Activated CD4-positive, alpha-beta T cell treated with anti-CD3 and anti-CD28 coated beads, Interleukin-2, amount 10 ng/mL, durations not matched to agents 7 days and 5 days (primary cell): ENCODE measurements around the gene LMBR1. TPM values are rescaled to one million over a fixed set of nuclear protein-coding genes. Genes with fewer than 3 reads are reported as not detected.
"Not testable (repeated sequence)": the region's sequence is repeated elsewhere in the genome, so short reads cannot be mapped to it uniquely, and the experiment has no call there.

Experiments
- CTCF ChIA-PET: fragments of 350-600 bp; sonication (Branson Sonifier 250); formaldehyde crosslinking; loops from one replicate; lab custom pipeline; 2021; ENCODE audit warnings: antibody characterized with exemption; lab: Charles Lee
- POLR2A ChIA-PET: fragments of 350-600 bp; sonication (Branson Sonifier 250); formaldehyde crosslinking; loops from one replicate; lab custom pipeline; 2021; ENCODE audit warnings: antibody characterized with exemption; lab: Charles Lee
- DNase-seq: peaks from one replicate; pipeline ENCODE4 v3.0.0-alpha.2; 2020
- H3K27ac Mint-ChIP-seq: one replicate; pipeline ENCODE4 v1.8.0; 2021; ENCODE audit warnings: mild to moderate bottlenecking, moderate library complexity, mixed read lengths
- H3K27me3 Mint-ChIP-seq: one replicate; pipeline ENCODE4 v1.8.0; 2021; ENCODE audit warnings: mixed read lengths
- H3K36me3 Mint-ChIP-seq: one replicate; pipeline ENCODE4 v1.8.0; 2021; ENCODE audit warnings: low read depth, mixed read lengths
- H3K4me1 Mint-ChIP-seq: one replicate; pipeline ENCODE4 v1.8.0; 2021; ENCODE audit warnings: mixed read lengths
- H3K4me3 Mint-ChIP-seq: one replicate; pipeline ENCODE4 v1.8.0; 2021; ENCODE audit warnings: mild to moderate bottlenecking, moderate library complexity, mixed read lengths
- H3K9me3 Mint-ChIP-seq: one replicate; pipeline ENCODE4 v1.8.0; 2021; ENCODE audit warnings: mixed read lengths
- total RNA-seq, 2 experiments: library from RNA; stranded (reverse); gene quantifications; one replicate each; pipeline ENCODE4 v1.2.3, GENCODE V29; 2021

Gene LMBR1
- total RNA-seq, 2 experiments from 2014 or later = 38.8 to 43.5 TPM

DNA sequence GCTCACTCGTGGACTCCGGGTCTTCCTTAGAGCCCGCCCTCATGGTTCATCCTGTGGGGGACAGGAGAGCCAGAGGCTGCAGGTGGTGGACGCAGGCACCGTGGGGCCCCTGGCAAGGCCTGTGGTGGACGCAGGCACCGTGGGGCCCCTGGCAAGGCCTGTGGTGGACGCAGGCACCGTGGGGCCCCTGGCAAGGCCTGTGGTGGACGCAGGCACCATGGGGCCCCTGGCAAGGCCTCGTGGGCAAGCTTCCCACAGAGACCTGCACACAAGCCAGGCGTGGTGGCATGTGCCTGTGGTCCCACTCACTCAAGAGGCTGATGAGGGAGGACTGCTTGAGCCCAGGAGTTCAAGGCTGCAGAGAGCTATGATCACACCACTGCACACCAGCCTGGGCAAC lies 32.8 kb upstream of the LMBR1 start:
- H3K4me3 Mint-ChIP-seq, H3K9me3 Mint-ChIP-seq, DNase-seq, H3K27ac Mint-ChIP-seq, H3K36me3 Mint-ChIP-seq, POLR2A ChIA-PET: not testable (repeated sequence)
- peaks cover 56% of the 10 kb centered on the region for H3K27me3 Mint-ChIP-seq
- CTCF ChIA-PET = interaction anchor here (1.4 to 3.0 kb wide), 2 partner anchors 18 to 24 kb away, joined by 3 to 21 read pairs; partner anchors contain the start of gene NOM1
- H3K4me1 Mint-ChIP-seq = peaks cover 42% of the 10 kb centered on the region

DNA sequence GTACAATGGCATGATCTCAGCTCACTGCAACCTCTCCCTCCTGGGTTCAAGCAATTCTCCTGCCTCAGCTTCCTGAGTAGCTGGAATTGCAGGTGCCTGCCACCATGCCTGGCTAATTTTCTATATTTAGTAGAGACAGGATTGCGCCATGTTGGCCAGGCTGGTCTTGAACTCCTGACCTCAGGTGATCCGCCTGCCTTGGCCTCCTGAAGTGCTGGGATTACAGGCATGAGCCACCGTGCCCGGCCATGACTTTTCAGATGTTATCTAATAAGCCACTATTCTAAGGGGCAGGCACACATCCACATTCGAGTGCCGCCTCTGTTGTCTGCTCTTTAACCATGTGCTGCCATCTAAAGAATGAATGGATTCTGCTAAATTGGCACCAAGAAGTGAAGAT lies 29.3 kb upstream of the LMBR1 start:
- peak overlapping the region; percentile 36 for H3K4me3 Mint-ChIP-seq
- DNase-seq, CTCF ChIA-PET, POLR2A ChIA-PET, H3K36me3 Mint-ChIP-seq, H3K9me3 Mint-ChIP-seq: not testable (repeated sequence)
- peaks cover 37% of the 10 kb centered on the region for H3K4me1 Mint-ChIP-seq
- peaks cover 41% of the 10 kb centered on the region for H3K27me3 Mint-ChIP-seq
- H3K27ac Mint-ChIP-seq = peak overlapping the region; percentile 17

GRCh38 chr7:156920487-156921373 lies 27.7 kb upstream of the LMBR1 start:
- H3K27ac Mint-ChIP-seq, H3K9me3 Mint-ChIP-seq, H3K36me3 Mint-ChIP-seq, POLR2A ChIA-PET, DNase-seq, H3K4me3 Mint-ChIP-seq: not testable (repeated sequence)
- Mint-ChIP-seq H3K4me1 (peaks cover 37% of the 10 kb centered on the region), H3K27me3 (peaks cover 35% of the 10 kb centered on the region)
- CTCF ChIA-PET = interaction anchor here (1.5 to 1.9 kb wide), 2 partner anchors 9 to 27 kb away, joined by 4 to 6 read pairs; partner anchors contain the start of gene LMBR1

DNA sequence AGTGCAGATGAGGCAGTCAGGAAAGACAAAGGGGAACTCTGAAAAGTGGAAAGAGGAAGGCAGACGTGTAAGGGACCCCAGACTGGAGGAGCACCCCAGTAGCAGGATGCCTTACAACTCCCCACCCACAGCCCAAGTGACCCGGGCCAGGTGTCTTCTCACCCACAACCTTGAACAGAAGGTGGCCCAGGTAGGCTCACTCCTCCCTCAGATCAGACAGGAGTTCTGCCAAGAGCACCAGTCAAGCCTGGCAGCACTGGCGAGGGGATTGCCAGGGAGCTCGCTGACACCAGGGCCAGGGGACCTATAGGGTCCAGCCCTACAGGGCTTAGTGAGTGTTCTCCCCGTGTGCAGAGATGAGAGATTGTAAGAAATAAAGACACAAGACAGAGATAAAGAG lies 27.1 kb upstream of the LMBR1 start:
- no peak overlapping the region for H3K4me3 Mint-ChIP-seq
- H3K9me3 Mint-ChIP-seq = no peaks in the 10 kb centered on the region
- ChIA-PET POLR2A (no interaction called here), CTCF (interaction anchor here (1.5 to 1.9 kb wide), 2 partner anchors 10 to 27 kb away, joined by 4 to 6 read pairs; partner anchors contain the start of gene LMBR1)
- peaks cover 37% of the 10 kb centered on the region for H3K4me1 Mint-ChIP-seq
- H3K36me3 Mint-ChIP-seq = peaks cover 2% of the 10 kb centered on the region
- DNase-seq = no peak
- H3K27ac Mint-ChIP-seq = no peak overlapping the region
- H3K27me3 Mint-ChIP-seq = peaks cover 33% of the 10 kb centered on the region

DNA sequence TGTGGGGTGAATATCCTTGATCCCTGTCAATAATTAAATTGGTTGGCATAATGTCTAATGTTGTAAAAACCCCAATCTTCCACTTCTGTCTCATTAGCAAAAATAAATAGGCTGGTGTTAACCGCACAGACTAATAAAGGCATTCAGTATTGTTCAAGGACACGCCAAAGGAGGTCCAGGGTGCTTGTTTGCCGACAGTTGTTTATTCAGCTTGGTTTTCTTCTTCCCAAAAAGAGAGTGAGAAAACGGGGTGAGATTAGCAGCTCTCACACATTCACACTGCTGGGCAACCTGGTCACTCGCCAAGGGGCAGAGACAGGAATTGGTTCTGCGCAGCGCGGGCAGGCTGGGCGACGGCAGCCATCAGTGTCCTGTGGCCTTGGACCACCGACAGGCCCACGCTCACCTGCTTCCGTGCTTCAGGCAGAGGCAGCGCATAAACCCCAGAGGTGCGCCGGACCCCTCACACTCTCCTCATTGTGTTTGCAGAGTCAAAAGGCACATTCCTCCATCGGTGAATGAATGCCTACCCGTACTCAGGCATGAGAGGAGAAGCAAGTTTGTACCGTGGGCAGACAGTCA lies 26.2 kb upstream of the LMBR1 start:
- peaks cover 2% of the 10 kb centered on the region for H3K36me3 Mint-ChIP-seq
- no peaks in the 10 kb centered on the region for H3K9me3 Mint-ChIP-seq
- DNase-seq = no peak
- peaks cover 29% of the 10 kb centered on the region for H3K27me3 Mint-ChIP-seq
- CTCF ChIA-PET = interaction anchor here (1.9 kb wide), 1 partner anchor 11 kb away, joined by 6 read pairs; no protein-coding TSS in a partner anchor
- peaks cover 33% of the 10 kb centered on the region for H3K4me1 Mint-ChIP-seq
- POLR2A ChIA-PET = no interaction called here
- H3K27ac Mint-ChIP-seq = no peak overlapping the region
- H3K4me3 Mint-ChIP-seq = no peak overlapping the region

DNA sequence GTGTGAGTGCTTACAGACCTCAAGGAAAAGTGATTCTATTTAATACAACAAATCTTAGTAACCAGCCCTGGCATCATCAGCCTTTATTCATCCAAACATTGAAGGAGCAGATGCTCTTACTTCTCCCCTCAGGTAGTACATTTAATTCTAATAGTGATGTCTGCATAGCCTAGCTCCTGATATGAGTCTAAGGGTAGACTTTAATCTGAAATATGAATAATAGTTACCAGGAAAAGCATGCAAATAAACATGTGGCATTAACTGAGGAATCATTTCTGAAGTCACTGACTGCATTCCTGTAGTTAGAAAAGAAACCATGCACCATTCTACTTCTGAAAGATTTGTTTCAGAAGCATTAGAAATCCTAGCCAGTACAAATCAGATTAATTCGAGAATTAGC lies 25.7 kb upstream of the LMBR1 start:
- Mint-ChIP-seq H3K4me1 (peaks cover 29% of the 10 kb centered on the region), H3K27ac (no peak overlapping the region), H3K9me3 (no peaks in the 10 kb centered on the region), H3K4me3 (no peak overlapping the region), H3K36me3 (peaks cover 2% of the 10 kb centered on the region), H3K27me3 (peaks cover 29% of the 10 kb centered on the region)
- CTCF ChIA-PET = no interaction called here
- POLR2A ChIA-PET = no interaction called here
- DNase-seq = no peak

GRCh38 chr7:156909574-156910252 lies 16.7 kb upstream of the LMBR1 start:
- H3K27ac Mint-ChIP-seq, H3K4me1 Mint-ChIP-seq, H3K9me3 Mint-ChIP-seq, DNase-seq, H3K4me3 Mint-ChIP-seq, CTCF ChIA-PET, H3K36me3 Mint-ChIP-seq, POLR2A ChIA-PET: not testable (repeated sequence)
- peaks cover 18% of the 10 kb centered on the region for H3K27me3 Mint-ChIP-seq

DNA sequence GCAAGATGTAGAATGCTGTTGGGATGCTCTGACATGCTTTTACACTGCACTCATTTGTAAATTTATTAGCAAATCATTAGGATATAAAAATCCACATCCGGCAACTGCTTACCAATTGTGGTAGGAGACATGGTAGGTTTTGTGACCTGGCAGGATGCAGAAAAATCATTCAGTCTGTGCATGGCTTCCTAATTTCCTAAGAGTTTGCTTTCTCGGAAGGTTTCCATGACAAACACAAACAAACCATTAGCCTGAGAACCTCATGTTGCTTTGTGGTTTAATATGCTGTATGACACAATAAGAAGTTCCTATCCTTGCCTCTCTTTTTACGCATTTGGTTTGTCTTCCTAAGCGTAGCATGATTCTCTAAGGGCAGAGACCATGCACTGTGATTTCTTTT lies 14.7 kb upstream of the LMBR1 start:
- no peaks in the 10 kb centered on the region for H3K9me3 Mint-ChIP-seq
- ChIA-PET POLR2A (no interaction called here), CTCF (no interaction called here)
- H3K36me3 Mint-ChIP-seq = peaks cover 6% of the 10 kb centered on the region
- DNase-seq = no peak
- no peak overlapping the region for H3K27ac Mint-ChIP-seq
- peaks cover 10% of the 10 kb centered on the region for H3K27me3 Mint-ChIP-seq
- H3K4me1 Mint-ChIP-seq = peaks cover 16% of the 10 kb centered on the region
- no peak overlapping the region for H3K4me3 Mint-ChIP-seq

DNA sequence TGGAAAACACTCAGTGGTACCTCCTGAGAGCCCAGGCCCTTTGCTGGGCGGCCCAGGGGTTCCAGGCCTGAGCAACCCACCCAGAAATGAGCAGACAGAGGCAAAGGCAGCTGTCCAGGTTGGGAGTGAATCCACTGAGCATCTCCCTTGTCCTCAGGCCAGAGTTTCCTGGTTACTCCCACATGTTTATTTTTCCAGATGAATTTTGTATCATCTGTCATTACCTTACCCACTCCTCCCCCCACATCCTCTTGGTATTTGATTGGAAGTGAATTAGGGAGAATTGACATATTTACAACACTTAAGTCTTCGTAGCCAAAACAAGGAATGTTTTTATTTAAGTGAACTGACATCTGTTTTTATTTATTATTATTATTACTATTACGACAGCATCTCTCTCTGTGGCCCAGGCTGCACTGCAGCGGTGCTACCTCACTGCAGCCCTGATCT lies 13.2 kb upstream of the LMBR1 start:
- peaks cover 16% of the 10 kb centered on the region for H3K4me1 Mint-ChIP-seq
- ChIA-PET POLR2A (no interaction called here), CTCF (interaction anchor here (0.6 to 1.7 kb wide), 4 partner anchors 13 to 344 kb away, joined by 3 to 5 read pairs (median 4); partner anchors contain the start of genes LMBR1 and NOM1)
- peaks cover 6% of the 10 kb centered on the region for H3K27me3 Mint-ChIP-seq
- no peak overlapping the region for H3K27ac Mint-ChIP-seq
- DNase-seq = no peak
- peaks cover 2% of the 10 kb centered on the region for H3K36me3 Mint-ChIP-seq
- no peaks in the 10 kb centered on the region for H3K9me3 Mint-ChIP-seq
- H3K4me3 Mint-ChIP-seq = no peak overlapping the region

- peaks cover 2% of the 10 kb centered on the region for H3K9me3 Mint-ChIP-seq
- DNase-seq = peak; percentile 37
- POLR2A ChIA-PET = no interaction called here
- peaks cover 11% of the 10 kb centered on the region for H3K27me3 Mint-ChIP-seq
- CTCF ChIA-PET = interaction anchor here (1.3 to 1.7 kb wide), 2 partner anchors 10 to 12 kb away, joined by 3 to 9 read pairs; partner anchors contain the start of gene LMBR1
- no peaks in the 10 kb centered on the region for H3K36me3 Mint-ChIP-seq
- peaks cover 11% of the 10 kb centered on the region for H3K4me1 Mint-ChIP-seq
- H3K4me3 Mint-ChIP-seq = no peak overlapping the region
- H3K27ac Mint-ChIP-seq = peak overlapping the region; percentile 39
These were observed 10.4 kb upstream of the LMBR1 start for GRCh38 chr7:156903232-156903909.

- H3K27ac Mint-ChIP-seq, H3K4me3 Mint-ChIP-seq, H3K36me3 Mint-ChIP-seq, DNase-seq, H3K9me3 Mint-ChIP-seq, POLR2A ChIA-PET: not testable (repeated sequence)
- Mint-ChIP-seq H3K27me3 (peaks cover 11% of the 10 kb centered on the region), H3K4me1 (peaks cover 33% of the 10 kb centered on the region)
- CTCF ChIA-PET = interaction anchor here (0.6 to 1.4 kb wide), 2 partner anchors 49 to 392 kb away, joined by 3 read pairs; no protein-coding TSS in a partner anchor
These were observed 7.1 kb upstream of the LMBR1 start for GRCh38 chr7:156900093-156900492.

DNA sequence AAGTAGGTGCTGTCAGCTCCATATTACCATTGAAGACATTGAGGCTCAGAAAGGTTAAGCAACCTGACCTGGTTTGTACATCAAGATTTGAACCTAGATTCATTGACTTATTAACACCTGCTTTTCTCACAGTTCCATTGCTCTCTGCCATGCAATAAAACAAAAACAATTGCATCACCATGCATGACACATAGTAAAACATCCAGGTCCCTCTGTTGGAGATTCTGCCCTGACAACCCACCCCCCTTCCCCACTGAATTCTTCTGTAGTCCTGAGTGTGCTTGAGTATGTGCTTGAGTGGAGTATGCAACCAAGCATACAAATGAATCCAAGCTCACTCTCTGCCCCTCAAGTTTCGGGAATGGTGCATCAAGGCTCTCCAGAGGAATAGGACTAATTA lies 6.0 kb upstream of the LMBR1 start:
- Mint-ChIP-seq H3K36me3 (no peaks in the 10 kb centered on the region), H3K27ac (no peak overlapping the region), H3K9me3 (peaks cover 7% of the 10 kb centered on the region), H3K4me1 (peaks cover 41% of the 10 kb centered on the region), H3K27me3 (peaks cover 11% of the 10 kb centered on the region), H3K4me3 (no peak overlapping the region)
- POLR2A ChIA-PET = no interaction called here
- CTCF ChIA-PET = interaction anchor here (0.7 to 1.4 kb wide), 3 partner anchors 44 to 142 kb away, joined by 3 read pairs; no protein-coding TSS in a partner anchor
- DNase-seq = no peak
